H1 (cell line): ENCODE measurements around the gene NLRC3. TPM values are rescaled to one million over a fixed set of nuclear protein-coding genes. Genes with fewer than 3 reads are reported as not detected.

Source experiments
- CTCF ChIA-PET: fragments of 300-600 bp; sonication (Branson Sonifier 250); formaldehyde crosslinking; loops from one replicate; lab custom pipeline; 2021; ENCODE audit not compliant: partially characterized antibody; lab: Charles Lee
- POLR2A ChIA-PET: fragments of 300-600 bp; sonication (Branson Sonifier 250); formaldehyde crosslinking; loops from one replicate; lab custom pipeline; 2021; ENCODE audit warnings: inconsistent platforms; ENCODE audit not compliant: partially characterized antibody; lab: Charles Lee
- DNase-seq, 2 experiments: peaks; one replicate each; pipeline versions ENCODE4 v3.0.0 to v3.0.0-alpha.2; 2010 to 2022; ENCODE audit warnings: low spot score in 2 of 2, low read depth in 1 of 2, mixed read lengths in 1 of 2
- FAIRE-seq: peaks from 2 replicates; lab custom pipeline; 2011; peaks lifted over from hg19 to GRCh38; lab: Jason Lieb, UNC
- H2AFZ ChIP-seq: 2 replicates; pipeline ENCODE4 v1.8.1; 2012; ENCODE audit warnings: low read length, inconsistent platforms
- H2AK5ac ChIP-seq: 2 replicates; pipeline ENCODE4 v1.6.1; 2013; ENCODE audit warnings: low read depth, low read length
- H2BK120ac ChIP-seq: replicated peaks from 2 replicates; pipeline ENCODE3; 2013; ENCODE audit warnings: low read depth, low read length, inconsistent platforms
- H2BK12ac ChIP-seq: 2 replicates; pipeline ENCODE4 v1.6.1; 2013; ENCODE audit warnings: low read depth, low read length
- H2BK15ac ChIP-seq: 2 replicates; pipeline ENCODE4 v1.6.1; 2013; ENCODE audit warnings: low read length
- H2BK20ac ChIP-seq: 2 replicates; pipeline ENCODE4 v1.6.1; 2013; ENCODE audit warnings: low read length
- H2BK5ac ChIP-seq: 2 replicates; pipeline ENCODE4 v1.6.1; 2013; ENCODE audit warnings: low read depth, low read length
- H3K14ac ChIP-seq: 2 replicates; pipeline ENCODE4 v1.6.1; 2013; ENCODE audit warnings: inconsistent platforms; ENCODE audit not compliant: insufficient read length
- H3K18ac ChIP-seq: 2 replicates; pipeline ENCODE4 v1.6.1; 2013; ENCODE audit warnings: low read length; ENCODE audit errors: extremely low read depth
- H3K23ac ChIP-seq: 2 replicates; pipeline ENCODE4 v1.6.1; 2013; ENCODE audit warnings: inconsistent platforms; ENCODE audit not compliant: insufficient read length
- H3K23me2 ChIP-seq: 2 replicates; pipeline ENCODE4 v1.6.1; 2013; ENCODE audit warnings: low read depth, low read length
- H3K27ac ChIP-seq: 2 replicates; pipeline ENCODE4 v1.6.1; 2011; ENCODE audit warnings: low read depth, low read length, inconsistent platforms
- H3K27me3 ChIP-seq, 4 experiments: replicated peaks in 1 of 4; 1 replicate in 1 of 4; 2 replicates in 3 of 4; pipeline versions ENCODE4 v1.6.1 to v1.8.1; 2011 to 2013; ENCODE audit warnings: low read length in 3 of 4, mild to moderate bottlenecking in 3 of 4, inconsistent platforms in 2 of 4, mixed read lengths in 2 of 4, moderate library complexity in 1 of 4; ENCODE audit not compliant: control insufficient read depth in 3 of 4, insufficient read depth in 3 of 4; ENCODE audit errors: extremely low read depth in 1 of 4
- H3K36me3 ChIP-seq, 4 experiments: 2 replicates each; pipeline versions ENCODE4 v1.6.1 to v1.8.1; 2011 to 2013; ENCODE audit warnings: mild to moderate bottlenecking in 4 of 4, low read length in 3 of 4, moderate library complexity in 2 of 4, control low read depth in 1 of 4, inconsistent platforms in 1 of 4; ENCODE audit not compliant: insufficient read depth in 4 of 4, control insufficient read depth in 2 of 4
- H3K4ac ChIP-seq: replicated peaks from 2 replicates; pipeline ENCODE3; 2013; ENCODE audit warnings: low read length, low read depth, mixed read lengths, inconsistent platforms; ENCODE audit not compliant: insufficient read length
- H3K4me1 ChIP-seq, 4 experiments: replicated peaks in 1 of 4; 1 replicate in 1 of 4; 2 replicates in 3 of 4; pipeline versions ENCODE4 v1.6.1 to v1.8.1; 2011 to 2013; ENCODE audit warnings: low read length in 3 of 4, inconsistent platforms in 2 of 4, mixed read lengths in 1 of 4; ENCODE audit not compliant: insufficient read depth in 4 of 4, control insufficient read depth in 3 of 4
- H3K4me2 ChIP-seq, 2 experiments: 2 replicates each; pipeline versions ENCODE4 v1.6.1 to v1.8.1; 2011 to 2013; ENCODE audit warnings: low read depth in 2 of 2, low read length in 2 of 2, control low read depth in 1 of 2, inconsistent platforms in 1 of 2, mild to moderate bottlenecking in 1 of 2; ENCODE audit not compliant: insufficient read depth in 1 of 2
- H3K4me3 ChIP-seq, 4 experiments: fragments of 200-600, 300-600 bp in 1 of 4; sonication (generic), shearing (Covaris generic), sonication (Bioruptor Twin) in 1 of 4; 2 replicates each; pipeline versions ENCODE4 v1.5.1 to v1.8.1; 2011 to 2016; ENCODE audit warnings: low read length in 4 of 4, low read depth in 3 of 4, control low read depth in 2 of 4, inconsistent platforms in 2 of 4, mild to moderate bottlenecking in 2 of 4, mixed read lengths in 1 of 4, moderate library complexity in 1 of 4; ENCODE audit not compliant: insufficient read depth in 2 of 4; ENCODE audit errors: extremely low read depth in 1 of 4
- H3K56ac ChIP-seq: replicated peaks from 2 replicates; pipeline ENCODE3; 2013; ENCODE audit warnings: low read depth, mild to moderate bottlenecking, mixed read lengths, low read length, inconsistent platforms; ENCODE audit not compliant: insufficient read length
- H3K79me1 ChIP-seq: 2 replicates; pipeline ENCODE4 v1.6.1; 2013; ENCODE audit warnings: low read depth, low read length, control low read depth
- H3K79me2 ChIP-seq, 2 experiments: 2 replicates each; pipeline versions ENCODE4 v1.6.1 to v1.8.1; 2012 to 2013; ENCODE audit warnings: low read length in 2 of 2, mild to moderate bottlenecking in 2 of 2, inconsistent platforms in 1 of 2; ENCODE audit not compliant: insufficient read depth in 2 of 2, control insufficient read depth in 1 of 2
- H3K9ac ChIP-seq, 4 experiments: replicated peaks in 1 of 4; 1 replicate in 1 of 4; 2 replicates in 3 of 4; pipeline versions ENCODE4 v1.6.1 to v1.8.1; 2011 to 2013; ENCODE audit warnings: low read depth in 3 of 4, low read length in 3 of 4, control low read depth in 2 of 4, mild to moderate bottlenecking in 2 of 4, moderate library complexity in 2 of 4, inconsistent platforms in 1 of 4; ENCODE audit errors: extremely low read depth in 1 of 4
- H3K9me3 ChIP-seq, 2 experiments: 2 replicates each; pipeline versions ENCODE4 v1.6.1 to v1.8.1; 2012 to 2013; ENCODE audit warnings: mild to moderate bottlenecking in 2 of 2, moderate library complexity in 2 of 2, control low read depth in 1 of 2, inconsistent platforms in 1 of 2, low read depth in 1 of 2, low read length in 1 of 2, mixed read lengths in 1 of 2; ENCODE audit not compliant: insufficient read depth in 2 of 2
- H4K20me1 ChIP-seq, 2 experiments: replicated peaks in 1 of 2; 2 replicates each; pipeline versions ENCODE3 to v1.8.1; 2011 to 2013; ENCODE audit warnings: inconsistent platforms in 2 of 2, low read length in 2 of 2, mild to moderate bottlenecking in 1 of 2; ENCODE audit not compliant: insufficient read depth in 2 of 2, control insufficient read depth in 1 of 2
- H4K5ac ChIP-seq: 2 replicates; pipeline ENCODE4 v1.6.1; 2013; ENCODE audit warnings: low read length, low read depth, mixed read lengths, inconsistent platforms; ENCODE audit not compliant: insufficient read length
- H4K8ac ChIP-seq: 2 replicates; pipeline ENCODE4 v1.8.0; 2013; ENCODE audit warnings: mild to moderate bottlenecking, moderate library complexity, low read length, inconsistent platforms; ENCODE audit not compliant: insufficient read depth; ENCODE audit errors: extremely low read depth
- H4K91ac ChIP-seq: replicated peaks from 2 replicates; pipeline ENCODE3; 2013; ENCODE audit warnings: low read length, mixed read lengths, inconsistent platforms; ENCODE audit not compliant: insufficient read length
- CEBPB ChIP-seq: IDR thresholded peaks from 2 replicates; pipeline ENCODE4 v1.6.1; 2012; ENCODE audit warnings: low read depth, low read length
- CHD1 ChIP-seq: IDR thresholded peaks from 2 replicates; pipeline ENCODE4 v1.6.1; 2012; ENCODE audit warnings: low read depth, low read length, improper control_type of control experiment
- EZH2 ChIP-seq: fragments of 200-600 bp; sonication (generic); IDR thresholded peaks from 2 replicates; pipeline ENCODE4 v1.7.1; 2012; ENCODE audit warnings: low read depth, mild to moderate bottlenecking, moderate library complexity, low read length, inconsistent platforms; ENCODE audit not compliant: severe bottlenecking
- HDAC6 ChIP-seq: IDR thresholded peaks from one replicate; pipeline ENCODE4 v1.7.1; 2012; ENCODE audit warnings: low read depth, mild to moderate bottlenecking, inconsistent platforms, low read length, moderate library complexity
- JUN ChIP-seq: IDR thresholded peaks from 2 replicates; pipeline ENCODE4 v1.6.1; 2011; ENCODE audit warnings: low read depth, mild to moderate bottlenecking, improper control_type of control experiment, low read length
- JUND ChIP-seq: IDR thresholded peaks from 2 replicates; pipeline ENCODE4 v1.6.1; 2011; ENCODE audit warnings: mild to moderate bottlenecking, improper control_type of control experiment, low read length
- MAFK ChIP-seq: IDR thresholded peaks from 2 replicates; pipeline ENCODE4 v1.6.1; 2012; ENCODE audit warnings: low read depth, mild to moderate bottlenecking, improper control_type of control experiment, low read length
- NANOG ChIP-seq: IDR thresholded peaks from 2 replicates; pipeline ENCODE4 v1.6.1; 2011; ENCODE audit warnings: low read length, low read depth, mild to moderate bottlenecking, inconsistent platforms; ENCODE audit not compliant: insufficient read depth, poor library complexity, severe bottlenecking
- POLR2AphosphoS5 ChIP-seq: IDR thresholded peaks from 2 replicates; pipeline ENCODE4 v1.6.1; 2011; ENCODE audit warnings: low read depth, low read length
- SP4 ChIP-seq: IDR thresholded peaks from 2 replicates; pipeline ENCODE4 v1.6.1; 2012; ENCODE audit warnings: low read length, inconsistent platforms
- SRF ChIP-seq: IDR thresholded peaks from 2 replicates; pipeline ENCODE4 v1.6.1; 2011; ENCODE audit warnings: mild to moderate bottlenecking, low read depth, low read length, moderate library complexity
- WGBS, 2 experiments: shearing (Covaris generic) in 1 of 2; methylation state at CpG; one replicate each; pipeline versions ENCODE4 v1.1.6 to v1.1.7; 2013 to 2015; ENCODE audit warnings: low lambda C conversion rate in 2 of 2, mixed read lengths in 2 of 2, inconsistent platforms in 1 of 2, low coverage in 1 of 2, missing lambda C conversion rate in 1 of 2; ENCODE audit not compliant: insufficient replicate concordance in 2 of 2, insufficient coverage in 1 of 2, insufficient read length in 1 of 2; ENCODE audit errors: extremely low coverage in 1 of 2, missing lambda C conversion rate in 1 of 2; 5-methylcytosine and 5-hydroxymethylcytosine counted together
- polyA plus RNA-seq, 7 experiments: library from polyadenylated mRNA; depleted of rRNA in 3 of 7; stranded (reverse) in 5 of 7; unstranded in 2 of 7; fragments of >200 nt in 5 of 7; fragments of 200-250 nt in 2 of 7; gene quantifications; 1 replicate in 5 of 7; 2 replicates in 1 of 7; 4 replicates in 1 of 7; pipeline versions ENCODE4 v1.2.1 to v1.2.3, GENCODE V29; 2011 to 2013; ENCODE audit warnings: missing spikeins in 2 of 7, mixed read lengths in 2 of 7
- total RNA-seq: library from RNA; stranded (reverse); fragmentation: NEBNext Ultra II Directional; extraction: Animal tissue kit (Norgen Biotek cat#: 25700); gene quantifications from 2 replicates; pipeline ENCODE4 v1.2.1, GENCODE V29; 2021

NLRC3 gene
- total and polyA plus RNA-seq, 2 of the 8 experiments (the other 6 are each of a cell fraction or from before 2014, with no cell fraction given), result 0.18 to 0.20 TPM

DNA sequence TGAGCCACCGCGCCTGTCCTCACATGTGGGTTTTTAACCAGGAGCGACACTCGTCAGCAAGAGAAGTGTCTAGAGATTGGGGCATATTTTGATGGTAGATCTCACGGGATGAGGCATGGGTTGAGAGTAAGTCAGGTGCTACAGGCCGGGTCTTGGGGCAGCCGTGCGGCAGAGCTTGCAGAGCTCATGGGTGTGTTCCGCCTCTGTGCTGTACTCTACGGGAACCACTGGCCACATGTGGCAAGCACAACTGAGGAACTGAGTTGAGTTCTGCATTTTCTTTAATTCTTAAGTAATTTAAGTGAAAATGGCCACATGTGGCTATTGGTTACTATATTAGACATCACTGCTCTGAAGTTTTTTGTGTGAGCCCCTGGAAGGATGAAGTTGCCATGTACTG is 66.8 kb downstream of the NLRC3 start:
- no peak for FAIRE-seq
- H2BK15ac ChIP-seq, result no peak overlapping the region
- no peak overlapping the region for H2BK120ac ChIP-seq
- no peak for TF ChIP-seq EZH2
- TF ChIP-seq SRF, result no peak
- no peak for TF ChIP-seq JUND
- TF ChIP-seq CEBPB, result no peak
- TF ChIP-seq JUN, result no peak
- no peak for TF ChIP-seq MAFK
- no peak for TF ChIP-seq HDAC6
- TF ChIP-seq SP4, result no peak
- no peak for TF ChIP-seq POLR2AphosphoS5
- TF ChIP-seq NANOG, result no peak
- TF ChIP-seq CHD1, result no peak
- TF ChIP-seq, all 59 proteins: peak for 0
- Histone ChIP-seq H3K27ac (no peak overlapping the region), H2AK5ac (no peak overlapping the region), H3K36me3 (peaks cover 2 to 22% (median 13%) of the 10 kb centered on the region in 4 experiments), H4K20me1 (no peaks in the 10 kb centered on the region), H3K4me2 (no peak overlapping the region), H2AFZ (no peak overlapping the region), H2BK5ac (no peak overlapping the region), H3K14ac (no peak overlapping the region), H2BK12ac (no peak overlapping the region), H4K91ac (no peak overlapping the region), H3K27me3 (no peaks in the 10 kb centered on the region), H4K5ac (no peak overlapping the region), H3K56ac (no peak overlapping the region), H3K4me1 (no peaks in the 10 kb centered on the region), H3K9ac (no peak overlapping the region), H3K23me2 (no peaks in the 10 kb centered on the region), H3K79me1 (no peaks in the 10 kb centered on the region), H3K4ac (no peak overlapping the region), H3K18ac (no peak overlapping the region), H4K8ac (no peak overlapping the region), H2BK20ac (no peak overlapping the region), H3K9me3 (no peaks in the 10 kb centered on the region), H3K4me3 (no peak overlapping the region), H3K79me2 (no peaks in the 10 kb centered on the region), H3K23ac (no peak overlapping the region)
- CTCF ChIA-PET, result interaction anchor here (1.0 to 1.7 kb wide), 4 partner anchors 10 to 100 kb away, joined by 3 to 4 read pairs (median 3); no protein-coding TSS in a partner anchor
- POLR2A ChIA-PET, result no interaction called here
- no peak for DNase-seq
- WGBS, 2 experiments, result 90% methylated on average over 10 of the region's 10 CpGs; no CpG with 5 or more reads in 1 of the 2 experiments
